Motor neuron (in vitro differentiated cells): ENCODE data around the gene PGAM2. TPM values are rescaled to one million over a fixed set of nuclear protein-coding genes. Genes with fewer than 3 reads are reported as not detected.
A peak's percentile ranks its signal among the peaks of the same experiment; 100 is the strongest.

Experiments
- ATAC-seq, 8 experiments: fragments of 200-7000 bp; cut with Tn5 transposase; replicated peaks in 6 of 8; 2 replicates each; pipeline ENCODE4 v1.8.0; 2021; ENCODE audit warnings: mild to moderate bottlenecking in 8 of 8, moderate library complexity in 8 of 8
- H3K27ac ChIP-seq, 2 donors: fragments of 250-450 bp; sonication (Bioruptor Pico); 2 replicates each; pipeline ENCODE4 v1.9.0; 2021; ENCODE audit warnings: antibody characterized with exemption in 2 of 2, mild to moderate bottlenecking in 2 of 2, moderate library complexity in 1 of 2
- H3K4me1 ChIP-seq, 2 donors: fragments of 250-450 bp; sonication (Bioruptor Pico); replicated peaks in 1 of 2; 2 replicates each; pipeline ENCODE4 v1.6.1; 2021; ENCODE audit warnings: antibody characterized with exemption in 2 of 2, mild to moderate bottlenecking in 2 of 2, moderate library complexity in 1 of 2
- H3K4me3 ChIP-seq, 5 donors: fragments of 250-450 bp; sonication (Bioruptor Pico); 2 replicates each; pipeline ENCODE4 v1.9.0; 2021; ENCODE audit warnings: antibody characterized with exemption in 5 of 5, mild to moderate bottlenecking in 5 of 5, moderate library complexity in 4 of 5
- WGBS, 10 experiments: fragments of 450-650 bp; shearing (Covaris generic); methylation state at CpG; one replicate each; pipeline ENCODE4 v1.0.0; 2022; 5-methylcytosine and 5-hydroxymethylcytosine counted together
- in situ Hi-C, 9 experiments: fragments of 400-800 bp; cut with MboI; loops; one replicate each; pipeline ENCODE4 v1.15.0; 2021; ENCODE audit warnings: low sequenced_read_pairs in 9 of 9, low pct_unique_long_range_greater_than_20kb in 2 of 9; ENCODE audit not compliant: unreplicated experiment in 9 of 9
- total RNA-seq, 8 experiments: library from RNA; unstranded; fragments of 300-600 nt; gene quantifications; 2 replicates each; pipeline versions ENCODE4 v1.2.3 to v1.2.4, GENCODE V29; 2022

The PGAM2 gene
- total RNA-seq = 1 to 10 TPM in 2 of 8 experiments, under 1 TPM in 2, not detected in 4; 0.38 to 2.0 (median 0.99) TPM

DNA sequence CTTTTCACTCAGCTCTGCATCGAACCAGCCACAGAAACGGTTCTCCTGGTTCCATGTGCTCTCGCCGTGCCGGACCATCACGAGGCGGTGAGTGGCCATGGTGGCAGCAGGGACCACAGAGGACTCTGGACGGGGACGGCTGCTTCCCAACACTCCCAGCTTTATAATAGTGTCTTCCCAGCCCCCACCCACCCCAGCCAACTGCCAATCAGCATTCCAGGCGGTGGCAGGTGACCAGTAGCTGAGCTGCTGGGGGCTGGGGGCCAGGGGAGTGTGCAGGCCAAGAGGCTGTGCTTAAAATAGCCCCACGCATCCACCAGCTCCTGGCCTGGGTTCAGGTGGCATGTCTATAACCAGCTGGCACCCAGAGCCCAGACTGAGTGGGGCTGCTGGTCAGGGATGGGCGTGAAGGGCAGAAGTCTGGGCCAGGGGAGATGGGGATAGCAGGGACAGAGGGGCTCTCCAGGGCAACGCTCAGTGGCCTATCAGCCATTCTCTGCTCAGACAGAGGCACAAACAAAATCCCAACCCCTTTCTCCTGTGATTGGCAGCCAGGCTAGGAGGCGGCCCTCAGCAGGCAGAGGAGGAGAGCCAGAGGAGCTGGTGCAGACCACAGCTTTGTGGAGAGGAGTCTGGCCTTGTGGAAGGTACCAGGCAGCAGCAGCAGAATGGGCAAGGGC is at the start of gene PGAM2:
PGAM2 (minus strand) TSS at position 137 of the 680 bp plus-strand sequence; CDS start at position 99, 38 bp downstream.
- peak; percentile 10 to 75 (median 66) for ATAC-seq
- Histone ChIP-seq H3K4me1 (peaks cover 21 to 22% of the 10 kb centered on the region in 2 donors), H3K27ac (no peak within 1 kb of the TSS), H3K4me3 (peak within 1 kb of the TSS in 1 of 5 donors; percentile 9)
- in situ Hi-C loops = no loop called here
- WGBS, 10 experiments = 0 to 92% (median 25%) methylated on average over 1 to 2 of the region's 14 CpGs; no CpG with 5 or more reads in 5 of the 10 experiments

DNA sequence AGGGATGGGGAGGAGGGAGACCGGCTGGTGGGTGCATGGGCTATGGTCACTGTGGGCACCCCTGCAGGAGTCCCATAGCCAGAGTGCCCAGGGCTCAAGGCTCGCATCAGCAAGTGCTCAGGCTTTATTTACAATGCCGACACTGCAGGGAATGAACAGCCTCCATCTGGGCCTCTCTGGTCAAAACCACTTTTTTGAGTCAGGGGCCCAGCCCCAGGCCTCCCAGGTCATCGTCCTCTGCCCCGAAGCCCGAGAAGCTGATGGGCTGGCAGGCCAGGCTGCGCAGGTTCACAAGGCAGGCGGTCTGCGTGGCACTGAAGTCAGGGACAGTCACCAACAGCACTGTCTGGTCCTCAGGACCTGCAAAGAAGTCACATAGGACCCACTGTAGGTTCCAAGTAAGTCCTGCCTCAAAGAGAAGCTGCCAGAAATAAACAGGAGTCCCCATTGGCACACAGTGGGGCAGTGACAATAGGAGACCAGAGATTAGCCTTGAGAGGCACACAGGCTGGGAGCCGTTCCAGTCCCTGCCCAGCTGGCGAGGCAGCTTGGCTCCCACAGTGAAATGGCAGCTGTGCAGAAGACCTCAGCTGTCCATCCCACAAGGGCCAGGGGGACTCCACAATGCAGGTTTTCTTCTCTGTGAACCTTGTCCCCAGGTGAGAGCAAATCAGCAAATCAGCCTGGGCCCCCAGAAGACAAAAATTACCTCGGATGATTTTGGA is 49.4 kb upstream of the PGAM2 start:
- ATAC-seq = no peak

DNA sequence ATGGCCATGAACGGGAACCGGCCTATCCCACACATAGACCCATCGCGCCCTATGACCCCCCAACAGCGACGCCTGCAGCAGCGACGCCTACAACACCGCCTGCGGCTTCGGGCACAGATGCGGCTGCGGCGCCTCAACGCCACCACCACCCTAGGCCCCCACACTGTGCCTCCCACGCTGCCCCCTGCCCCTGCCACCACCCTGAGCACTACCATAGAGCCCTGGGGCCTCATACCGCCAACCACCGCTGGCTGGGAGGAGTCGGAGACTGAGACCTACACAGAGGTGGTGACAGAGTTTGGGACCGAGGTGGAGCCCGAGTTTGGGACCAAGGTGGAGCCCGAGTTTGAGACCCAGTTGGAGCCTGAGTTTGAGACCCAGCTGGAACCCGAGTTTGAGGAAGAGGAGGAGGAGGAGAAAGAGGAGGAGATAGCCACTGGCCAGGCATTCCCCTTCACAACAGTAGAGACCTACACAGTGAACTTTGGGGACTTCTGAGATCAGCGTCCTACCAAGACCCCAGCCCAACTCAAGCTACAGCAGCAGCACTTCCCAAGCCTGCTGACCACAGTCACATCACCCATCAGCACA is 48.5 kb upstream of the PGAM2 start:
- in situ Hi-C loops = no loop called here
- WGBS, 10 experiments = 67 to 100% (median 97%) methylated on average over 2 to 5 of the region's 24 CpGs; no CpG with 5 or more reads in 6 of the 10 experiments
- no peak for ATAC-seq
- no peaks in the 10 kb centered on the region for H3K4me1 ChIP-seq
- H3K4me3 ChIP-seq = no peak overlapping the region
- no peak overlapping the region for H3K27ac ChIP-seq

More for the DNA sequence above, 49.4 kb upstream of the PGAM2 start:
- Histone ChIP-seq H3K4me3 (no peak overlapping the region), H3K27ac (no peak overlapping the region), H3K4me1 (no peaks in the 10 kb centered on the region)
- 40 to 93% (median 90%) methylated on average over 1 to 6 of the region's 12 CpGs; no CpG with 5 or more reads in 5 of the 10 experiments for WGBS, 10 experiments
- in situ Hi-C loops = no loop called here

DNA sequence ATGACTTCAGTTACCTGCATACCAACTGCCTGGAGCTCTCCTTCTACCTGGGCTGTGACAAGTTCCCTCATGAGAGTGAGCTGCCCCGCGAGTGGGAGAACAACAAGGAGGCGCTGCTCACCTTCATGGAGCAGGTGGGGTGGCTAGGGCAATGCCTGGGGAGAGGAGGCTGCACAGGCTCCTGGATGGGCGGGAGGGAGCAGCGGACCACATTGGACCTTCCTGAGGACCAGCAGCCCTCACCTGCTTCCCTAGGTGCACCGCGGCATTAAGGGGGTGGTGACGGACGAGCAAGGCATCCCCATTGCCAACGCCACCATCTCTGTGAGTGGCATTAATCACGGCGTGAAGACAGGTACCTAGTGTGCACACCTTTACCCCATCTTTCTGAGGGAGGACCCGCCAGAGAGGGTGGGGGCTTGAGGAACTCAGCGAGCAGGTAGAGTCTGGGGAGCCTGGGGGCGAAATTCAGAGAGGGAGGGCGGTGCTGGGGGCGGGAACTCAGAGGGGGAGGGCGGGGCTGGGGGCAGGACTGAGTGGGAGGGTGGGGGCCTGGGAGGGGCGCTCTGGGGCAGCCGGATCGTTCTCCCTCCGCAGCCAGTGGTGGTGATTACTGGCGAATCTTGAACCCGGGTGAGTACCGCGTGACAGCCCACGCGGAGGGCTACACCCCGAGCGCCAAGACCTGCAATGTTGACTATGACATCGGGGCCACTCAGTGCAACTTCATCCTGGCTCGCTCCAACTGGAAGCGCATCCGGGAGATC is 47.8 kb upstream of the PGAM2 start:
- Histone ChIP-seq H3K4me3 (no peak overlapping the region), H3K4me1 (no peaks in the 10 kb centered on the region), H3K27ac (no peak overlapping the region)
- ATAC-seq = no peak
- 64 to 100% (median 91%) methylated on average over 1 to 5 of the region's 34 CpGs; no CpG with 5 or more reads in 5 of the 10 experiments for WGBS, 10 experiments
- in situ Hi-C loops = no loop called here

DNA sequence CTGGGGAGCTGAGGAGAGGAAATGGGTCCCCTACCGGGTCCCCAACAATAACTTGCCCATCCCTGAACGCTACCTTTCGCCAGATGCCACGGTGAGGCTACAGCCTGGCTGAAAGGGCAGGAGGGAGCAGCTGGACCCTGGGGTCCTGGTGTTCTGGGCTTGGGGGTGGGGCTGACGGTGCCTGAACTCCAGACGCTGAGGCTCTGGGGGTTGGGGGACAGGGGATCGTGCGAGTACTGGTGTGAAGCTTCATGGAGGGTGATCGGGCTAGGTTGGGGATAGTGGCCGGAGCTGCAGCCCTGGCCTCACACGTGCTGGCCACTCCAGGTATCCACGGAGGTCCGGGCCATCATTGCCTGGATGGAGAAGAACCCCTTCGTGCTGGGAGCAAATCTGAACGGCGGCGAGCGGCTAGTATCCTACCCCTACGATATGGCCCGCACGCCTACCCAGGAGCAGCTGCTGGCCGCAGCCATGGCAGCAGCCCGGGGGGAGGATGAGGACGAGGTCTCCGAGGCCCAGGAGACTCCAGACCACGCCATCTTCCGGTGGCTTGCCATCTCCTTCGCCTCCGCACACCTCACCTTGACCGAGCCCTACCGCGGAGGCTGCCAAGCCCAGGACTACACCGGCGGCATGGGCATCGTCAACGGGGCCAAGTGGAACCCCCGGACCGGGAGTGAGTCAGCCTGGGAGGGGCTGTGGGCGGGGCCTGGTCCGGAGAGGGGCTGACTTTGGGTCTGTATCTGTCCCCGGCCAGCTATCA is 47.0 kb upstream of the PGAM2 start:
- ATAC-seq = peak in 1 of 8 experiments; percentile 6
- H3K27ac ChIP-seq = no peak overlapping the region
- in situ Hi-C loops = no loop called here
- WGBS, 10 experiments = 77 to 100% (median 89%) methylated on average over 3 to 12 of the region's 41 CpGs; no CpG with 5 or more reads in 7 of the 10 experiments
- no peak overlapping the region for H3K4me3 ChIP-seq
- no peaks in the 10 kb centered on the region for H3K4me1 ChIP-seq

DNA sequence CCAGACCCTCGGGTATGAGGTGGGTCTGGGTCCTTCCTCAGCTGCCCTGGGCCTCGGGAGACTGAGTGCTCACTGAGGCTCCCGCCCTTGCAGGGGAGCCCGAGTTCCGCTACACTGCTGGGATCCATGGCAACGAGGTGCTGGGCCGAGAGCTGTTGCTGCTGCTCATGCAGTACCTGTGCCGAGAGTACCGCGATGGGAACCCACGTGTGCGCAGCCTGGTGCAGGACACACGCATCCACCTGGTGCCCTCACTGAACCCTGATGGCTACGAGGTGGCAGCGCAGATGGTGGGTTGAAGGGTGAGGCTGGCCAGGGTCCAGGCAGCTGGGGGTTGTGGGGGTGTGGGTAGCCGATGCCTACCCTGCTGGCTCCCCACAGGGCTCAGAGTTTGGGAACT is 46.4 kb upstream of the PGAM2 start:
- in situ Hi-C loops = no loop called here
- ATAC-seq = peak in 1 of 8 experiments; percentile 6
- H3K4me3 ChIP-seq = no peak overlapping the region
- WGBS, 10 experiments = 83% methylated on average over 1 of the region's 16 CpGs; no CpG with 5 or more reads in 9 of the 10 experiments
- no peak overlapping the region for H3K27ac ChIP-seq
- H3K4me1 ChIP-seq = no peaks in the 10 kb centered on the region

DNA sequence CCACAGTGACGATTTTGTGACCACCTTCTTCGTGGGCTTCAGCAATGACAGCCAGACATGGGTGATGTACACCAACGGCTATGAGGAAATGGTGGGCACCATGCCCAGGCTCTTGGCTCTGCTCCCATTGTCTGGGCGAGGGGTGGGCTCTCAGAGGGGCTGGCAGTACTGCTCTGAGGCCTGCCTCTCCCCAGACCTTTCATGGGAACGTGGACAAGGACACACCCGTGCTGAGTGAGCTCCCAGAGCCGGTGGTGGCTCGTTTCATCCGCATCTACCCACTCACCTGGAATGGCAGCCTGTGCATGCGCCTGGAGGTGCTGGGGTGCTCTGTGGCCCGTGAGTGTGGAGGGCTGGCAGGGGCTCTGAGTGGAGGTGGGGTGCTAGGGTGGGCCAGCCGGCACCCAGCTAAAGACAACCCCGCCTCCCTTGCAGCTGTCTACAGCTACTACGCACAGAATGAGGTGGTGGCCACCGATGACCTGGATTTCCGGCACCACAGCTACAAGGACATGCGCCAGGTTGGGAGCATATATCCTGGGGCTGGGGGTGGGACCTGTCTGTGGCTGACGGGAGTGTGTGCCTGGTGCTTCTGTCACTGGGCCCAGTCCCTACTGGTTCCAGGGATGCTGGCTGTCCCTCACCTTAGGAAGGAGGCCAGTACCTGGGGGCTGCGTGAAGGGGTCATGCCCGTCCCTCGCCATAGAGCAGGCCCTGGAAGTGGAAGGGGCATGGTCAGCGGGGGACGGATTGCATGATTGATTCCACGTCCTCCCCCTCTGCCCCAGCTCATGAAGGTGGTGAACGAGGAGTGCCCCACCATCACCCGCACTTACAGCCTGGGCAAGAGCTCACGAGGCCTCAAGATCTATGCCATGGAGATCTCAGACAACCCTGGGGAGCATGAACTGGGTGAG is 45.6 kb upstream of the PGAM2 start:
- H3K4me1 ChIP-seq = peaks cover 2 to 3% of the 10 kb centered on the region in 2 donors
- ATAC-seq = peak in 2 of 8 experiments; percentile 2 to 6
- H3K4me3 ChIP-seq = no peak overlapping the region
- WGBS, 10 experiments = 83 to 93% (median 90%) methylated on average over 1 to 13 of the region's 27 CpGs; no CpG with 5 or more reads in 5 of the 10 experiments
- in situ Hi-C loops = no loop called here
- H3K27ac ChIP-seq = no peak overlapping the region

DNA sequence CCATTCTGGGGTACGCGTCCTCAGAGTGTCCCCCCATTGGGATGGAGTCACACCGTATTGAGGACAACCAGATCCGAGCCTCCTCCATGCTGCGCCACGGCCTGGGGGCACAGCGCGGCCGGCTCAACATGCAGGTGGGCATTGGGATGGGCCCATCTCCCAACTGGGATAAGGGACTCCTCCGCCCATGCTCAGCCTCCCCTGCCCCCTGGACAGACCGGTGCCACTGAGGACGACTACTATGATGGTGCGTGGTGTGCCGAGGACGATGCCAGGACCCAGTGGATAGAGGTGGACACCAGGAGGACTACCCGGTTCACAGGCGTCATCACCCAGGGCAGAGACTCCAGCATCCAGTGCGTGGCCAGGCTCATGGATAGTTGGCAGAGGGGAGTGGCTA is 44.6 kb upstream of the PGAM2 start:
- in situ Hi-C loops = no loop called here
- peaks cover 12 to 13% of the 10 kb centered on the region in 2 donors for H3K4me1 ChIP-seq

DNA sequence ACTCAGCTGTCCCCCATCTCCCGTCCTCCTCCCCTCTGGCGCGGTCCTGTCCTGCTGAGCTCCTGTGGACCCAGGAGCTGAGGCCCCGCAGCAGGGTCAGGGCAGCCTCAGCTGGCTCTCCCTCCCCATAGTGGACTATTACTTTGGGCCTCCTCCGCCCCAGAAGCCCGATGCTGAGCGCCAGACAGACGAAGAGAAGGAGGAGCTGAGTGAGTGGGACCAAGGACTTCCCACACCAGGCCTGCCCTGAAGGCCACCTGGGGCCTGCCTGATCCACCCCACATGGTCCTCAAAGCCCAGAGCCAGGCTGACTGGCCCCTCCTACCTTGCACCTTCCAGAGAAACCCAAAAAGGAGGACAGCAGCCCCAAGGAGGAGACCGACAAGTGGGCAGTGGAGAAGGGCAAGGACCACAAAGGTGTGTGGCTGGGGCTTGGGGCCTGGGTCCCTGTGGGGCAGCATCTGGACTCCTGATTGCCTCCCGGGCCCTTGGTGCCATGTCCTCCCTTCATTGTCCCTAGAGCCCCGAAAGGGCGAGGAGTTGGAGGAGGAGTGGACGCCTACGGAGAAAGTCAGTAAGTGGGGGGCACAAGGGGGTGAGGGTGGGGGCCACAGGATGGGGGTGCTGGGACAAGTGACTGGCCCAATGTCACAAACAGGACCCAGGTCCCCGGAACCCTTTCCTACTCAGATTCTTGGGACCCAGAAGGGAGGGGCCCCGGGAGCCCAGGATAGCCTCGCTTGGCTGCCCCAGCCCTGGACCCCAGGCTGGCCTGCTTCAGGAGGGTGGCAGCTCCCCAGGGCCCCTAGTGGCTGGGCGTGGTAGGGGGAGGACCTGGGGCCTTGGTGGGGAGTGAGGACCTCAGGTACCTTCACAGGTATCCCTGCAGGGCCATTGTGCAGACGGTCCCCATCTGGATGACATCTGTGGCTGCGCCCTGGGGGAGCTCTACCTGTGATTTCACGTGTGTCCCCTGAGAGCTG is 43.7 kb upstream of the PGAM2 start:
- 30 to 100% (median 80%) methylated on average over 1 to 2 of the region's 21 CpGs; no CpG with 5 or more reads in 5 of the 10 experiments for WGBS, 10 experiments
- H3K4me1 ChIP-seq = peaks cover 13 to 19% of the 10 kb centered on the region in 2 donors
- no peak for ATAC-seq
- H3K27ac ChIP-seq = no peak overlapping the region
- in situ Hi-C loops = no loop called here
- no peak overlapping the region for H3K4me3 ChIP-seq

More for the DNA sequence above, 44.6 kb upstream of the PGAM2 start:
- no peak for ATAC-seq
- no peak overlapping the region for H3K4me3 ChIP-seq
- 87 to 100% (median 100%) methylated on average over 1 to 7 of the region's 18 CpGs; no CpG with 5 or more reads in 5 of the 10 experiments for WGBS, 10 experiments
- no peak overlapping the region for H3K27ac ChIP-seq

DNA sequence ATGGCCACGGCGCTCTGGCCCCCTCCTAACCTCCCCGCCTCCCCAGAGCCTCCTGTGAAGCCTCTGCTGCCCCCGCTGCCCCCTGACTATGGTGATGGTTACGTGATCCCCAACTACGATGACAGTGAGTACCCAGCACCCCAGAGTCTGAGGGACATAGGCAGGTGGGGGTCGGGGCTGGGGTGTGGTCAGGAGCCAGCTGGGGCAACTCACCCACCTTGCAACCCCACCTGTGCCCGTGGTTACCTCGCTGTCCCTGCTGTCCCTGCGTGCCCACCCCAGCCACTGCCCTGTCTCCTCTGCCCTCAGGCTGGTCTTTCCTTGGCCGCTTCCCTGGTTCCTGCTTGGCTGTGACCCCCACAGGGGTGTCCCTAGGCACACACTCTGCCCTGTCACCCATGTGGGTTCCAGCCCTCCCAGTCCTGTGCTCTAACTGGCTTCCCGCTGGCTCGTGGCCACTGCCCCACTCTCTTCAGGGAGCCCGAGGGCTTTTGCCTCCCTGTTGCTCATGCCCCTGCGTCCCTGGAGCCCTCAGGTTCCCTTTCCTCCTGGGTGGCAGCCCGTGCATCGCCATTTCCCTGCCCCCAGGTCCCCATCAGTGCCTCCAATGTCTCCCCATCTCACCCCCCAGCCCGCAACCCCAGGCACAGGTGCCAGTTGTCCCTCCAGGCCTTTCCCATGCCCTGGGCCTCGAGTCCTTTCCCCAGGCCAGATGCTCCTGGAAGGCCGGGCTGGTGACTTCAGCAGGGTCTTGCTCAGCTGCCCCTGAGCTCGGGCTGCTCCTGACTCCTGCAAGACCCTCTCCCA is 42.8 kb upstream of the PGAM2 start:
- WGBS, 10 experiments = 60 to 100% methylated on average over 1 to 2 of the region's 21 CpGs; no CpG with 5 or more reads in 8 of the 10 experiments
- no peak for ATAC-seq
- in situ Hi-C loops = no loop called here

More for the DNA sequence above, 42.8 kb upstream of the PGAM2 start:
- Histone ChIP-seq H3K27ac (no peak overlapping the region), H3K4me1 (peaks cover 13 to 19% of the 10 kb centered on the region in 2 donors), H3K4me3 (no peak overlapping the region)
